ENCODE data around the gene GALNT13.

Gene GALNT13

GRCh38 chr2:154338352-154338967 is 466.7 kb downstream of the GALNT13 start:
- no peak overlapping the region for H3K4me3 ChIP-seq (ENCODE audit: low read depth, low read length)
- TF ChIP-seq CTCF (IDR thresholded peaks at IDR 0.05; ENCODE audit: low read depth, low read length, missing control alignments) = no peak
- DNase-seq (ENCODE audit: low read depth) = no peak
- in situ Hi-C loops (cut with HindIII; ENCODE audit: low sequenced_read_pairs) = no loop called here

GRCh38 chr2:154343282-154343681 is 471.6 kb downstream of the GALNT13 start:
- DNase-seq (ENCODE audit: low read depth) = no peak
- no peak for TF ChIP-seq CTCF (IDR thresholded peaks at IDR 0.05; ENCODE audit: low read depth, low read length, missing control alignments)
- in situ Hi-C loops (cut with HindIII; ENCODE audit: low sequenced_read_pairs) = no loop called here
- H3K4me3 ChIP-seq (ENCODE audit: low read depth, low read length) = no peak overlapping the region

GRCh38 chr2:154350911-154351310 is 479.2 kb downstream of the GALNT13 start:
- no peak overlapping the region for H3K4me3 ChIP-seq (ENCODE audit: low read depth, low read length)
- DNase-seq (ENCODE audit: low read depth) = no peak
- no peak for TF ChIP-seq CTCF (IDR thresholded peaks at IDR 0.05; ENCODE audit: low read depth, low read length, missing control alignments)
- in situ Hi-C loops (cut with HindIII; ENCODE audit: low sequenced_read_pairs) = no loop called here

GRCh38 chr2:154361276-154361675 is 489.6 kb downstream of the GALNT13 start:
- H3K4me3 ChIP-seq (ENCODE audit: low read depth, low read length) = no peak overlapping the region
- no peak for TF ChIP-seq CTCF (IDR thresholded peaks at IDR 0.05; ENCODE audit: low read depth, low read length, missing control alignments)
- in situ Hi-C loops (cut with HindIII; ENCODE audit: low sequenced_read_pairs) = no loop called here

GRCh38 chr2:154368153-154368552 is 496.4 kb downstream of the GALNT13 start:
- no peak for DNase-seq (ENCODE audit: low read depth)
- no peak overlapping the region for H3K4me3 ChIP-seq (ENCODE audit: low read depth, low read length)
- no peak for TF ChIP-seq CTCF (IDR thresholded peaks at IDR 0.05; ENCODE audit: low read depth, low read length, missing control alignments)
- in situ Hi-C loops (cut with HindIII; ENCODE audit: low sequenced_read_pairs) = no loop called here

More at GRCh38 chr2:154361276-154361675, 489.6 kb downstream of the GALNT13 start:
- DNase-seq (ENCODE audit: low read depth) = no peak

- TF ChIP-seq CTCF (IDR thresholded peaks at IDR 0.05; ENCODE audit: low read depth, low read length, missing control alignments) = no peak
- H3K4me3 ChIP-seq (ENCODE audit: low read depth, low read length) = no peak overlapping the region
- no peak for DNase-seq (ENCODE audit: low read depth)
- in situ Hi-C loops (cut with HindIII; ENCODE audit: low sequenced_read_pairs) = no loop called here
Measured at GRCh38 chr2:154370873-154371272, 499.2 kb downstream of the GALNT13 start.

Measured in astrocyte of the cerebellum (primary cell).